Endothelial cell of umbilical vein (primary cell): ENCODE data around the gene FNDC3A.

Experiments
- CTCF ChIP-seq, 2 donors: IDR thresholded peaks; 1 replicate in 1 of 2; 2 replicates in 1 of 2; pipeline ENCODE4 v1.5.1; 2011; ENCODE audit warnings: low read length in 2 of 2, mild to moderate bottlenecking in 2 of 2, moderate library complexity in 2 of 2, control low read depth in 1 of 2, inconsistent platforms in 1 of 2, low read depth in 1 of 2; ENCODE audit not compliant: insufficient read depth in 1 of 2; ENCODE audit errors: extremely low read depth in 1 of 2
- EZH2 ChIP-seq: IDR thresholded peaks from 2 replicates; pipeline ENCODE4 v1.6.1; 2012; ENCODE audit warnings: borderline replicate concordance, low read depth, mild to moderate bottlenecking, moderate library complexity, low read length, inconsistent platforms; ENCODE audit not compliant: severe bottlenecking
- FOS ChIP-seq: IDR thresholded peaks from 2 replicates; pipeline ENCODE4 v1.6.1; 2011; ENCODE audit warnings: mild to moderate bottlenecking, low read length, moderate library complexity, borderline replicate concordance; ENCODE audit not compliant: insufficient read depth
- GATA2 ChIP-seq: IDR thresholded peaks from 2 replicates; pipeline ENCODE4 v1.7.0; 2011; ENCODE audit warnings: low read depth, mild to moderate bottlenecking, moderate library complexity, mixed read lengths, low read length; ENCODE audit not compliant: insufficient read length, insufficient read depth
- JUN ChIP-seq: IDR thresholded peaks from 2 replicates; pipeline ENCODE4 v1.6.1; 2011; ENCODE audit warnings: borderline replicate concordance, low read depth; ENCODE audit not compliant: insufficient read length, insufficient read depth
- MYC ChIP-seq: IDR thresholded peaks from one replicate; pipeline ENCODE4 v1.6.1; 2011; ENCODE audit warnings: mild to moderate bottlenecking, low read depth, low read length
- POLR2A ChIP-seq: IDR thresholded peaks from 2 replicates; pipeline ENCODE4 v1.6.1; 2012; ENCODE audit warnings: low read depth, mild to moderate bottlenecking, control low read depth, low read length
- POLR2AphosphoS5 ChIP-seq: IDR thresholded peaks from 2 replicates; pipeline ENCODE4 v1.6.1; 2012; ENCODE audit warnings: low read depth, mild to moderate bottlenecking, control low read depth, low read length, moderate library complexity; ENCODE audit not compliant: insufficient read depth
- TF ChIP-seq, protein P1 (sequence below): IDR thresholded peaks from 2 replicates; pipeline ENCODE4 v1.6.1; 2011; ENCODE audit not compliant: insufficient read depth, insufficient read length

DNA sequence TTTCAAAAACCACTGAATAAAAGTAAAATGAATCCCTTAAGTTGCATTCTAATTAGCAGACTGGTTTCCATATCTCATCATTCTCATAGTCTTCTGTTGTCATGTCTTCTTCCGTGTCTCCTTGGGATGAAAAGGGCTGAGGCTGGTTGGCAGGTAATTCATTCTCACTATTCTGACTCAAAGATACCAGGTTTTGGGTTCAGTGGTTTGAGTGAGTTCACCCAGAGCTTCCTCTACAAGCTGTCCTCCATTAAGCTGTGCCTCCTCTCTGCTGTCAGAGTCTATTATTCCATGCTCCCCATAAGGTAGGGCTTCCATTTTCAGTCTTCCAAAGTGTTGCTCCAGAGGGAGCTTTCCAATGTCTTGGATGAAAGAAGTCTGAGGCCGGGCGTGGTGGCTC is 68.3 kb downstream of the FNDC3A start:
- TF ChIP-seq CTCF (IDR thresholded peaks at IDR 0.05; ENCODE audit: extremely low read depth in 1 of 2, insufficient read depth in 1 of 2, low read depth in 1 of 2, low read length in 2 of 2) (no peak), EZH2 (no peak), POLR2A (no peak), GATA2 (no peak), JUN (no peak), POLR2AphosphoS5 (no peak), MYC (no peak), FOS (no peak)
- TF ChIP-seq, protein P1, sequence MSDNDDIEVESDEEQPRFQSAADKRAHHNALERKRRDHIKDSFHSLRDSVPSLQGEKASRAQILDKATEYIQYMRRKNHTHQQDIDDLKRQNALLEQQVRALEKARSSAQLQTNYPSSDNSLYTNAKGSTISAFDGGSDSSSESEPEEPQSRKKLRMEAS = no peak
